GM12878 (cell line): ENCODE measurements around the gene RAC2. TPM values are rescaled to one million over a fixed set of nuclear protein-coding genes. Genes with fewer than 3 reads are reported as not detected.

Experiments
- ATAC-seq: fragments of 200-7000 bp; cut with Tn5 transposase; 3 replicates; pipeline ENCODE4 v1.9.1; 2020; ENCODE audit warnings: mild to moderate bottlenecking, moderate library complexity
- BruUV-seq: library from RNA; stranded (reverse); fragments of 400-500 nt; replicated peaks from 2 replicates; lab custom pipeline; 2021; lab: Mats Ljungman, UMichigan
- CTCF ChIA-PET: fragments of 300-600 bp; sonication (Branson Sonifier 250); formaldehyde crosslinking; extraction: SDS; loops from one replicate; lab custom pipeline; 2021; ENCODE audit warnings: inconsistent platforms; lab: Yijun Ruan, JAX
- POLR2A ChIA-PET: fragments of 350-600 bp; formaldehyde crosslinking; extraction: SDS; loops from one replicate; lab custom pipeline; 2021; ENCODE audit warnings: inconsistent platforms; lab: Charles Lee
- RAD21 ChIA-PET: fragments of 300-600 bp; sonication (Branson Sonifier 250); formaldehyde crosslinking; loops from one replicate; lab custom pipeline; 2023; ENCODE audit warnings: antibody characterized with exemption; ENCODE audit not compliant: unreplicated experiment; lab: Charles Lee
- SMC1A ChIA-PET: fragments of 300-600 bp; sonication (Branson Sonifier 250); formaldehyde crosslinking; loops from one replicate; lab custom pipeline; 2023; ENCODE audit not compliant: unreplicated experiment, uncharacterized antibody; lab: Charles Lee
- DNase-seq: peaks from one replicate; pipeline ENCODE4 v3.0.0-alpha.2; 2011; ENCODE audit warnings: low read depth, low spot score
- FAIRE-seq: peaks from 3 replicates; lab custom pipeline; 2011; peaks lifted over from hg19 to GRCh38; lab: Jason Lieb, UNC
- H2AFZ ChIP-seq: 2 replicates; pipeline ENCODE4 v1.6.0; 2011; ENCODE audit warnings: low read depth, low read length, control low read depth; ENCODE audit not compliant: control insufficient read depth
- H3K27ac ChIP-seq: 2 replicates; pipeline ENCODE4 v1.5.1; 2011; ENCODE audit warnings: control low read depth; ENCODE audit not compliant: control insufficient read depth, insufficient read depth
- H3K27me3 ChIP-seq, 2 experiments: replicated peaks in 1 of 2; 2 replicates each; pipeline versions ENCODE4 v1.6.0 to v1.6.1; 2011; ENCODE audit warnings: low read length in 1 of 2; ENCODE audit not compliant: control insufficient read depth in 2 of 2, insufficient read depth in 2 of 2
- H3K36me3 ChIP-seq, 2 experiments: 2 replicates each; pipeline ENCODE4 v1.5.1; 2011; ENCODE audit warnings: low read length in 1 of 2; ENCODE audit not compliant: control insufficient read depth in 2 of 2, insufficient read depth in 2 of 2
- H3K4me1 ChIP-seq: 2 replicates; pipeline ENCODE4 v1.6.1; 2011; ENCODE audit warnings: mild to moderate bottlenecking, low read length, moderate library complexity, mixed read lengths; ENCODE audit not compliant: control insufficient read depth, insufficient read depth
- H3K4me2 ChIP-seq: 2 replicates; pipeline ENCODE4 v1.6.0; 2011; ENCODE audit warnings: control low read depth; ENCODE audit not compliant: control insufficient read depth, insufficient read depth
- H3K4me3 ChIP-seq: fragments of 200-600 bp; sonication (generic); 2 replicates; pipeline ENCODE4 v1.5.1; 2016
- H3K79me2 ChIP-seq: 2 replicates; pipeline ENCODE4 v1.6.0; 2011; ENCODE audit warnings: low read length; ENCODE audit not compliant: control insufficient read depth, insufficient read depth
- H3K9ac ChIP-seq: 2 replicates; pipeline ENCODE4 v1.8.0; 2011; ENCODE audit warnings: low read length, control low read depth, mixed read lengths; ENCODE audit not compliant: control insufficient read depth, insufficient read depth
- H3K9me3 ChIP-seq: replicated peaks from 3 replicates; pipeline ENCODE4 v1.5.1; 2011; ENCODE audit warnings: mild to moderate bottlenecking, low read length; ENCODE audit not compliant: control insufficient read depth, insufficient read depth
- H4K20me1 ChIP-seq: 2 replicates; pipeline ENCODE4 v1.6.0; 2011; ENCODE audit not compliant: control insufficient read depth, insufficient read depth
- HDAC2 ChIP-seq: fragments of 200-600 bp; sonication (generic); IDR thresholded peaks from 2 replicates; pipeline ENCODE4 v1.6.1; 2017
- IKZF2 ChIP-seq, 2 experiments: fragments of 450-650 bp; IDR thresholded peaks; 2 replicates each; pipeline ENCODE4 v1.6.1; 2017; ENCODE audit warnings: mild to moderate bottlenecking in 2 of 2, moderate library complexity in 2 of 2
- SMAD5 ChIP-seq: IDR thresholded peaks from 2 replicates; pipeline ENCODE4 v1.6.1; 2016; ENCODE audit warnings: antibody characterized with exemption, low read depth
- ZBTB4 ChIP-seq: fragments of 450-650 bp; formaldehyde crosslinking; IDR thresholded peaks from 2 replicates; pipeline ENCODE4 v1.4.0; 2022; ENCODE audit warnings: mild to moderate bottlenecking, moderate library complexity
- ZBTB40 ChIP-seq: fragments of 450-650 bp; IDR thresholded peaks from 2 replicates; pipeline ENCODE4 v1.6.1; 2016; ENCODE audit warnings: mild to moderate bottlenecking, moderate library complexity, borderline replicate concordance
- WGBS: methylation state at CpG from one replicate; pipeline ENCODE4 v1.1.6; 2016; ENCODE audit warnings: low lambda C conversion rate; ENCODE audit not compliant: insufficient replicate concordance, insufficient coverage; ENCODE audit errors: missing lambda C conversion rate; 5-methylcytosine and 5-hydroxymethylcytosine counted together
- in situ Hi-C: fragments of 300-500 bp; cut with MboI; formaldehyde crosslinking; loops from 9 replicates; pipeline ENCODE4 v1.14.3; 2018; ENCODE audit warnings: mixed read lengths
- intact Hi-C: fragments of 100-400 bp; cut with micrococcal nuclease; formaldehyde crosslinking; loops from one replicate; pipeline ENCODE4 v1.14.2; 2022; ENCODE audit not compliant: unreplicated experiment
- polyA plus RNA-seq, 11 experiments: library from polyadenylated mRNA; depleted of rRNA in 4 of 11; unstranded in 6 of 11; stranded (reverse) in 5 of 11; fragments of >200 nt; fragmentation: Nextera tagmentation in 4 of 11; fragmentation: Illumina TruSeq in 1 of 11; extraction: Ambion mirVana in 4 of 11; extraction: Trizol in 1 of 11; gene quantifications; 1 replicate in 1 of 11; 2 replicates in 10 of 11; pipeline versions ENCODE4 v1.2.1 to v1.2.3, GENCODE V29; 2011 to 2016; ENCODE audit warnings: inconsistent platforms in 2 of 11, missing spikeins in 2 of 11, low read depth in 1 of 11
- total RNA-seq, 4 experiments: library from RNA; depleted of rRNA in 3 of 4; stranded (reverse); fragments of >200 nt in 3 of 4; fragmentation: Illumina TruSeq in 1 of 4; extraction: Trizol in 1 of 4; gene quantifications; 2 replicates each; pipeline versions ENCODE4 v1.2.1 to v1.2.3, GENCODE V29; 2013 to 2021
- TF ChIP-seq, protein P1 (sequence below): IDR thresholded peaks from 2 replicates; pipeline ENCODE4 v1.6.1; 2011; ENCODE audit warnings: borderline replicate concordance, low read depth, mild to moderate bottlenecking, moderate library complexity, low read length; ENCODE audit not compliant: insufficient read depth, poor library complexity, severe bottlenecking
- TF ChIP-seq, protein P2 (sequence below): fragments of 150-350 bp; IDR thresholded peaks from 2 replicates; pipeline ENCODE4 v1.6.1; 2016; ENCODE audit warnings: low read depth, low read length
- TF ChIP-seq, protein P3 (sequence below): IDR thresholded peaks from 2 replicates; pipeline ENCODE4 v1.6.1; 2012; ENCODE audit warnings: low read depth, low read length, improper control_type of control experiment

RAC2 gene
- total and polyA plus RNA-seq, 10 of the 15 experiments (the other 5 are each of a cell fraction or from before 2014, with no cell fraction given): 102 to 386 (median 304) TPM

- ATAC-seq (peak; percentile 71), FAIRE-seq (peak; percentile 92), DNase-seq (peak; percentile 61)
- no TSS peak for BruUV-seq
- Histone ChIP-seq H3K4me2 (peak overlapping the region; percentile 79), H3K27me3 (no peaks in the 10 kb centered on the region), H3K9me3 (no peaks in the 10 kb centered on the region), H3K27ac (peak overlapping the region; percentile 100), H3K4me3 (peak overlapping the region; percentile 35), H3K4me1 (peaks cover 78% of the 10 kb centered on the region), H3K9ac (peak overlapping the region; percentile 31), H3K36me3 (peaks cover 38 to 59% of the 10 kb centered on the region in 2 experiments), H4K20me1 (peaks cover 3% of the 10 kb centered on the region; the same call in 1 of the 2 replicates), H3K79me2 (peaks cover 48% of the 10 kb centered on the region), H2AFZ (no peak overlapping the region)
- WGBS: 22% methylated on average over 14 of the region's 14 CpGs
- ChIA-PET SMC1A (interaction anchor here (0.6 to 6.5 kb wide), 10 partner anchors 8 to 846 kb away, joined by 3 to 109 read pairs (median 6); partner anchors contain the start of gene RAC2), CTCF (interaction anchor here (0.6 to 5.3 kb wide), 10 partner anchors 9 to 82 kb away, joined by 3 to 84 read pairs (median 14); partner anchors contain the start of gene RAC2), POLR2A (interaction anchor here (0.9 to 5.8 kb wide), 9 partner anchors 11 to 85 kb away, joined by 4 to 140 read pairs (median 6); partner anchors contain the start of gene RAC2), RAD21 (interaction anchor here (1.3 to 4.6 kb wide), 10 partner anchors 8 to 67 kb away, joined by 4 to 99 read pairs (median 12); partner anchors contain the start of gene RAC2)
- in situ Hi-C loops: no loop called here
- intact Hi-C loops: loop anchor here (1.0 kb wide), 1 partner anchor 12 kb away; no protein-coding TSS in a partner anchor
- TF ChIP-seq ZBTB4 (CRISPR knock-in tag): no peak
- TF ChIP-seq IKZF2 (IDR thresholded peaks at IDR 0.05): peak; percentile 49 to 53; a peak in 3 of 4 replicates
- no peak for TF ChIP-seq HDAC2
- no peak for TF ChIP-seq ZBTB40
- TF ChIP-seq, protein P1, sequence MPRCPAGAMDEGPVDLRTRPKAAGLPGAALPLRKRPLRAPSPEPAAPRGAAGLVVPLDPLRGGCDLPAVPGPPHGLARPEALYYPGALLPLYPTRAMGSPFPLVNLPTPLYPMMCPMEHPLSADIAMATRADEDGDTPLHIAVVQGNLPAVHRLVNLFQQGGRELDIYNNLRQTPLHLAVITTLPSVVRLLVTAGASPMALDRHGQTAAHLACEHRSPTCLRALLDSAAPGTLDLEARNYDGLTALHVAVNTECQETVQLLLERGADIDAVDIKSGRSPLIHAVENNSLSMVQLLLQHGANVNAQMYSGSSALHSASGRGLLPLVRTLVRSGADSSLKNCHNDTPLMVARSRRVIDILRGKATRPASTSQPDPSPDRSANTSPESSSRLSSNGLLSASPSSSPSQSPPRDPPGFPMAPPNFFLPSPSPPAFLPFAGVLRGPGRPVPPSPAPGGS: no peak
- TF ChIP-seq, protein P2, sequence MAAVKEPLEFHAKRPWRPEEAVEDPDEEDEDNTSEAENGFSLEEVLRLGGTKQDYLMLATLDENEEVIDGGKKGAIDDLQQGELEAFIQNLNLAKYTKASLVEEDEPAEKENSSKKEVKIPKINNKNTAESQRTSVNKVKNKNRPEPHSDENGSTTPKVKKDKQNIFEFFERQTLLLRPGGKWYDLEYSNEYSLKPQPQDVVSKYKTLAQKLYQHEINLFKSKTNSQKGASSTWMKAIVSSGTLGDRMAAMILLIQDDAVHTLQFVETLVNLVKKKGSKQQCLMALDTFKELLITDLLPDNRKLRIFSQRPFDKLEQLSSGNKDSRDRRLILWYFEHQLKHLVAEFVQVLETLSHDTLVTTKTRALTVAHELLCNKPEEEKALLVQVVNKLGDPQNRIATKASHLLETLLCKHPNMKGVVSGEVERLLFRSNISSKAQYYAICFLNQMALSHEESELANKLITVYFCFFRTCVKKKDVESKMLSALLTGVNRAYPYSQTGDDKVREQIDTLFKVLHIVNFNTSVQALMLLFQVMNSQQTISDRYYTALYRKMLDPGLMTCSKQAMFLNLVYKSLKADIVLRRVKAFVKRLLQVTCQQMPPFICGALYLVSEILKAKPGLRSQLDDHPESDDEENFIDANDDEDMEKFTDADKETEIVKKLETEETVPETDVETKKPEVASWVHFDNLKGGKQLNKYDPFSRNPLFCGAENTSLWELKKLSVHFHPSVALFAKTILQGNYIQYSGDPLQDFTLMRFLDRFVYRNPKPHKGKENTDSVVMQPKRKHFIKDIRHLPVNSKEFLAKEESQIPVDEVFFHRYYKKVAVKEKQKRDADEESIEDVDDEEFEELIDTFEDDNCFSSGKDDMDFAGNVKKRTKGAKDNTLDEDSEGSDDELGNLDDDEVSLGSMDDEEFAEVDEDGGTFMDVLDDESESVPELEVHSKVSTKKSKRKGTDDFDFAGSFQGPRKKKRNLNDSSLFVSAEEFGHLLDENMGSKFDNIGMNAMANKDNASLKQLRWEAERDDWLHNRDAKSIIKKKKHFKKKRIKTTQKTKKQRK: no peak
- TF ChIP-seq, protein P3, sequence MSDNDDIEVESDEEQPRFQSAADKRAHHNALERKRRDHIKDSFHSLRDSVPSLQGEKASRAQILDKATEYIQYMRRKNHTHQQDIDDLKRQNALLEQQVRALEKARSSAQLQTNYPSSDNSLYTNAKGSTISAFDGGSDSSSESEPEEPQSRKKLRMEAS: no peak
- no peak for TF ChIP-seq SMAD5
These were observed 13.2 kb downstream of the RAC2 start for GRCh38 chr22:37230673-37231405.
